Glutamatergic neuron (in vitro differentiated cells): Measurements from ENCODE around the gene NEK5. TPM values are rescaled to one million over a fixed set of nuclear protein-coding genes. Genes with fewer than 3 reads are reported as not detected.

Source experiments
- DNase-seq: peaks from one replicate; pipeline ENCODE4 v3.0.0; 2022
- H3K27ac Mint-ChIP-seq: one replicate; pipeline ENCODE4 v1.8.0; 2020; ENCODE audit warnings: mild to moderate bottlenecking, mixed read lengths, inconsistent platforms; ENCODE audit not compliant: unreplicated experiment
- H3K27me3 Mint-ChIP-seq: one replicate; pipeline ENCODE4 v1.8.0; 2020; ENCODE audit warnings: mild to moderate bottlenecking, moderate library complexity, mixed read lengths, inconsistent platforms; ENCODE audit not compliant: unreplicated experiment
- H3K36me3 Mint-ChIP-seq: one replicate; pipeline ENCODE4 v1.8.0; 2020; ENCODE audit warnings: mild to moderate bottlenecking, mixed read lengths, inconsistent platforms; ENCODE audit not compliant: unreplicated experiment
- H3K4me1 Mint-ChIP-seq: one replicate; pipeline ENCODE4 v1.8.0; 2020; ENCODE audit warnings: mild to moderate bottlenecking, low read depth, mixed read lengths, inconsistent platforms; ENCODE audit not compliant: unreplicated experiment
- H3K4me3 Mint-ChIP-seq: one replicate; pipeline ENCODE4 v1.8.0; 2020; ENCODE audit warnings: mild to moderate bottlenecking, mixed read lengths, inconsistent platforms; ENCODE audit not compliant: unreplicated experiment
- H3K9me3 Mint-ChIP-seq: one replicate; pipeline ENCODE4 v1.8.0; 2020; ENCODE audit warnings: mild to moderate bottlenecking, moderate library complexity, mixed read lengths, inconsistent platforms; ENCODE audit not compliant: unreplicated experiment
- total RNA-seq: library from RNA; stranded (reverse); fragmentation: NEBNext Ultra II Directional; extraction: Animal tissue kit (Norgen Biotek cat#: 25700); gene quantifications from one replicate; pipeline ENCODE4 v1.2.1, GENCODE V29; 2021; ENCODE audit not compliant: unreplicated experiment
- TF ChIP-seq, protein P1 (sequence below): fragments of 200-600 bp; sonication (generic); IDR thresholded peaks from one replicate; pipeline ENCODE4 v1.5.0; 2021; ENCODE audit not compliant: partially characterized antibody, unreplicated experiment

The NEK5 gene
- total RNA-seq, 1 donor from 2014 or later, result not detected

DNA sequence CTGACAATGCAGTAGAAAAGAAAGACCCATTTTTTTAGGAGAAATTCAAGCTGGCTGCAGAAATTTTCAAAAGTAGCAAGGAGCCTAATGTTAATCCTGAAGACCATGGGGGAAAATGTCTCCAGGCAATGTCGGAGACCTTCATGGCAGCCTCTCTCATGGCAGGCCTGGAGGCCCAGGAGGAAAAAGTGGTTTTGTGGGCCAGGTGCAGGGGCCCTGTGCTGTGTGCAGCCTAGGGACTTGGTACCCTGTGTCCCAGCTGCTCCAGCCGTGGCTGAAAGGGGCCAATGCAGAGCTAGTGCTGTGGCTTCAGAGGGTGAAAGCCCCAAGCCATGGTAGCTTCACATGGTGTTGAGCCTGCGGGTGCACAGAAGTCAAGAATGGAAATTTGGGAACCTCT lies 112.6 kb downstream of the NEK5 start:
- DNase-seq, result no peak
- Mint-ChIP-seq H3K4me1 (peaks cover 3% of the 10 kb centered on the region), H3K4me3 (no peak overlapping the region), H3K27ac (no peak overlapping the region), H3K27me3 (peaks cover 5% of the 10 kb centered on the region), H3K36me3 (peaks cover 10% of the 10 kb centered on the region), H3K9me3 (peaks cover 6% of the 10 kb centered on the region)
- TF ChIP-seq, protein P1, sequence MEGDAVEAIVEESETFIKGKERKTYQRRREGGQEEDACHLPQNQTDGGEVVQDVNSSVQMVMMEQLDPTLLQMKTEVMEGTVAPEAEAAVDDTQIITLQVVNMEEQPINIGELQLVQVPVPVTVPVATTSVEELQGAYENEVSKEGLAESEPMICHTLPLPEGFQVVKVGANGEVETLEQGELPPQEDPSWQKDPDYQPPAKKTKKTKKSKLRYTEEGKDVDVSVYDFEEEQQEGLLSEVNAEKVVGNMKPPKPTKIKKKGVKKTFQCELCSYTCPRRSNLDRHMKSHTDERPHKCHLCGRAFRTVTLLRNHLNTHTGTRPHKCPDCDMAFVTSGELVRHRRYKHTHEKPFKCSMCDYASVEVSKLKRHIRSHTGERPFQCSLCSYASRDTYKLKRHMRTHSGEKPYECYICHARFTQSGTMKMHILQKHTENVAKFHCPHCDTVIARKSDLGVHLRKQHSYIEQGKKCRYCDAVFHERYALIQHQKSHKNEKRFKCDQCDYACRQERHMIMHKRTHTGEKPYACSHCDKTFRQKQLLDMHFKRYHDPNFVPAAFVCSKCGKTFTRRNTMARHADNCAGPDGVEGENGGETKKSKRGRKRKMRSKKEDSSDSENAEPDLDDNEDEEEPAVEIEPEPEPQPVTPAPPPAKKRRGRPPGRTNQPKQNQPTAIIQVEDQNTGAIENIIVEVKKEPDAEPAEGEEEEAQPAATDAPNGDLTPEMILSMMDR, result no peak

DNA sequence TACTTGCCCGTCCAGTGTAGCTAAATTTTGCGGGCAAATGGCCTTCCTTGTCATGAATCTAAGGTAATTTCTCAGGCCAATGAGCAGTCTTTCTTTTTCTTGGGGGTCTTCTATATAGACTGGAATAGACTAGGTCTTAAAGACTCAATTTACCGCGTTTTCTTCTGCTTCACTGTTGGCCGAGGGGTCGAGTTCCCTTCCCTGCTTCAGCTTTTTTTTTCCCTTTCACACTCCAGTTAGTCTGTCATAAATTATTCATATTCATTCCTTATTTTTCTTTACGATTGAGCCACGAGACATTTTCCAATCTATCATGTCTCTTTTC lies 116.4 kb downstream of the NEK5 start:
- H3K4me3 Mint-ChIP-seq, result peak overlapping the region; percentile 100
- TF ChIP-seq, protein P1, result no peak
- DNase-seq, result no peak
- H3K36me3 Mint-ChIP-seq, result peaks cover 8% of the 10 kb centered on the region
- peak overlapping the region; percentile 95 for H3K27ac Mint-ChIP-seq
- H3K27me3 Mint-ChIP-seq, result peaks cover 10% of the 10 kb centered on the region
- peaks cover 6% of the 10 kb centered on the region for H3K4me1 Mint-ChIP-seq
- peaks cover 6% of the 10 kb centered on the region for H3K9me3 Mint-ChIP-seq

DNA sequence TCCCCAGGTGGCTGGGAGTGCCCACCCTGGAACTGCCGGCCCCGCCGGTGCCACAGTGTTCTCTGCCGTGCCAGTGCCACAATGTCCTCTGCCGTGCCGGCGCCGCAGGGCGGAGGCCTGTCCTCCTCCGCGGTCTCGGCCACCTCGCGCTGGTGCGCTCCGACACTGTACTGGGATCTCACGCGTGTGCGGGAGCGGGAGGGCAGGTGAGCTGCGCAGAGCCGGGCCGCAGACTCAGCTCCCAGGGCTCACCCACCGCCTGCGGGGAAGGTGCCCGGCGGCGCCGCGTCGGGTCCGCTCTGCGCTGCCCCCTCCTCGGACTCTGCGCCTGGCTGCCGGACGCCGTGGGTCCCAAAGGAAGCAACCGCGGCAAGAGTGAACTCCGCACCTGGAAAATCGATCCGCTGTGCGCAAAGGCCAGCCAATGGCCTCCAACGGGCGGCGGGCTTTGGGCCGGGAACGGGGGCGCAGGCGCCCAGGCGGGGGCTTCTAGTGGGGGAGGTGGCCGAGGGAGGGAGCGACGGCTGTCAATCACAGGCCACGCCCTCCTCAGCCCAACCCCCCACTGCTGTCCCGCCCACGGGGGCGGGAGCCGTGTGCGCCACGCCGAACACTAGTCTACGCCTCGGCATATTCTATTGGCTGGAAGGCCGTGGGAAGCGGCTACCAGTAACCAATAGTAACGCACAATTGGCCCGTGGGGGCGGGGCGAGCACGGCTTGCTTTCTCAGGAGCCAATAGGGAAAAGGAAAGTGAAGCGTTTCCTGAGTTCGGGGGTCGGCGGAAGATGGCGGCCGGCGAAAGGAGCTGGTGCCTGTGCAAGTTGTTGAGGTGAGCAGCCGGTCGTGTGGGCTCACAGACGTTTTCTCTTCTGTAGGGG lies 117.0 kb downstream of the NEK5 start, which contains the start of gene ALG11:
TSS of gene ALG11 (plus strand) at position 767 of the 880 bp plus-strand sequence. CDS start at position 788, 21 bp downstream.
- DNase-seq, result peak; percentile 100
- peak within 1 kb of the TSS; percentile 100 for H3K4me3 Mint-ChIP-seq
- peaks cover 6% of the 10 kb centered on the region for H3K9me3 Mint-ChIP-seq
- H3K36me3 Mint-ChIP-seq, result peaks cover 6% of the 10 kb centered on the region
- H3K27ac Mint-ChIP-seq, result peak within 1 kb of the TSS; percentile 95
- TF ChIP-seq, protein P1, result no peak
- H3K27me3 Mint-ChIP-seq, result peaks cover 10% of the 10 kb centered on the region
- peaks cover 6% of the 10 kb centered on the region for H3K4me1 Mint-ChIP-seq

DNA sequence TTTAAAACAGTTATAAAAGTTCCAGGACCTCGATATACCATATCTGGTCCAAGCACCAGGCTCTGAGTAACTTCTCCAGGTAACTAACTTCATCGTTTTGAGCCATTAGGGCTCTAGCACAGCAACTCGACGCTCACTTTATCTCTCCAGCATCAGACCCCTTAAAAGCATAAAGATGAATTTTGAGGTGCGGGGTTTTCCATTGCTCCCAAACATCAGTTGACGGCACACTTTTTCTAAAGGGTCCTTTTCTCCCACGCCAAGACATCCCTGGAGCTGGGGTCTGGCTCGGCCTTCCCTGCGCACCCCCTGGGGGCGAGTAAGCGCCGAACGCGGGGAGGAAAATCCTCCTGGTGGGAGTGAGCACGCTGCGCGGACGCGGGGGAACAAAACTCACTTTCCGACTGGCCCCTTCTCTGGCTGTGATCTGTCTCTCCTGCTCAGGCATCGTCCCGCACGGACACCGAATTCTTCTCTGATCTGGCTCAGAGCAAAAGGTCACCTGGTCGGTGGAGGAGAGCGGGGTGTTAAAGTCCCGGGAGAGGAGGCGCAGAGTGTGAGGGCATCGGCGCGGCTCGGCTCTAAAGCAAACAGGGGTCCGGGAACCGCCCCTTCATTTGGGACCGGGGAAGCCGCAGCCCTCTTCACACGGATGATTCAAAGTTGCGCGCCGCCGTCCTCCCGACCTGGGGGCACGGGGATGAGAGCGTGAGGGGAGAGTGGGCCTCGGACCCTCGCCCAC lies 117.8 kb downstream of the NEK5 start, which contains the start of gene ATP7B:
TSS of gene ATP7B (minus strand) at position 561 of the 742 bp plus-strand sequence. CDS start at position 448, 113 bp downstream.
- peak within 1 kb of the TSS; percentile 100 for H3K4me3 Mint-ChIP-seq
- DNase-seq, result peak; percentile 55
- peak within 1 kb of the TSS; percentile 95 for H3K27ac Mint-ChIP-seq
- TF ChIP-seq, protein P1, result no peak
- peaks cover 5% of the 10 kb centered on the region for H3K36me3 Mint-ChIP-seq
- peaks cover 11% of the 10 kb centered on the region for H3K27me3 Mint-ChIP-seq
- peaks cover 6% of the 10 kb centered on the region for H3K4me1 Mint-ChIP-seq
- H3K9me3 Mint-ChIP-seq, result peaks cover 6% of the 10 kb centered on the region

DNA sequence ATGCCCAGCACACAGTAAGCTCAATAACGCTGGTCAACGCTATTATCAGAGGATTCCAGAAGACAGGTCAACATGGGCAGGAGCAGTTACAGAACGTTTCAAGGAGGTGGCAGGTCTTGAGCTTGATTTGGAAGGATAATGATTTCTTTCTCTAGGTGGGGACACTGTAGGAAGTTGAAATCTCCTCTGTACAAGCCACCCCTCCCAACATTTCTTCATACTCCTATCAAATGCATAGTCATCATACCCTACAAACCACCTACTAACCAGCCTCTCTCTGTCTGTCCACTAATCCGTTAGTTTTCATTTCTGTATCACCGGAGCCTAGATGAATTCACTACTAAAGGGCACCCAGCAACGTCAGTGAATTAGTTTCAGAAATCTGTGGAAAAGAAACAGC lies 118.9 kb downstream of the NEK5 start:
- Mint-ChIP-seq H3K27me3 (peaks cover 11% of the 10 kb centered on the region), H3K4me1 (peaks cover 6% of the 10 kb centered on the region), H3K9me3 (peaks cover 13% of the 10 kb centered on the region), H3K4me3 (peak overlapping the region; percentile 20), H3K27ac (no peak overlapping the region), H3K36me3 (no peaks in the 10 kb centered on the region)
- no peak for DNase-seq
- TF ChIP-seq, protein P1, result no peak
